GM21390 (cell line): ENCODE results near the gene RAD9A.

ENCODE experiments used
- ATAC-seq: cut with Tn5 transposase; IDR thresholded peaks from one replicate; pipeline ENCODE4 v1.9.1; 2021; ENCODE audit not compliant: unreplicated experiment

RAD9A gene

GRCh38 chr11:67373648-67374570, 17.9 kb upstream of the RAD9A start:
- ATAC-seq = no peak

- ATAC-seq = no peak
These were observed 17.1 kb upstream of the RAD9A start for GRCh38 chr11:67374571-67375281.

DNA sequence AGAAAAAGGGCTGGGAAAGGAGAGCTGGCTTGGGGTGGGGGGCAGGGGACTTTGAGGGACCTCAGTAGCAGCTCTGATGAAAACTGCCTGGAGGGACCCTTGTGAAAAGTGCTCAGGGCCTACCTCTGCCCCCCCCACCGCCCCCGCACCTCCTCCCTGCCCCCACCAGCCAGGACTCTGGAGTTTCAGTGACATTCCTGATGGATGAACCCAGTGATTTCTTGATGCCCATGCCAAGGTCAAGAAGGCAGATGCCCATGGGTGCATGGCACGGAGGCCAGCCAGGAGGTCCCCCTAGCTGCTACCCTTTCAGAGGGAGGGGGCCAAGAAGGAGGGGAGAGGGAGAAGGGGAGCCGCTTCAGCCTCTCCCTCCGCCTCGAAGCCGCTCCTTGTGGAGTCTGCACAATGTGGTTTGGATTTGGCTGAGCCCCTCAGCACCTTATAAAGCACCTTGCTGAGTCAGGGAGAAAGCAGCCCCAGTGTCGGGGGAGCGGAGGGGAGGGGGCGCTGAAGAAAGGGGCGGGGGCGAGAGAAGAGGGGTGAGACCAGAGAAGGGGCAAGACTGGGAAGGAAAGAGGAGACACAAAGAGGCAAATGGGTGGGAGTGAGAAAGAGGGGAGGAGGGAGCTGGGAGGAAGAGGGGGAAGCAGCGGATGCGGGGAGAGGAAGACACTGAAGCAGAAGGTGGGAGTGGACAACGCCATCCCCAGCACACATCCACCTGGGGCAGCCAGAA, 16.3 kb upstream of the RAD9A start:
- ATAC-seq = no peak

GRCh38 chr11:67376063-67376820, 15.5 kb upstream of the RAD9A start:
- ATAC-seq = no peak

GRCh38 chr11:67376873-67377808, 14.6 kb upstream of the RAD9A start:
- no peak for ATAC-seq

DNA sequence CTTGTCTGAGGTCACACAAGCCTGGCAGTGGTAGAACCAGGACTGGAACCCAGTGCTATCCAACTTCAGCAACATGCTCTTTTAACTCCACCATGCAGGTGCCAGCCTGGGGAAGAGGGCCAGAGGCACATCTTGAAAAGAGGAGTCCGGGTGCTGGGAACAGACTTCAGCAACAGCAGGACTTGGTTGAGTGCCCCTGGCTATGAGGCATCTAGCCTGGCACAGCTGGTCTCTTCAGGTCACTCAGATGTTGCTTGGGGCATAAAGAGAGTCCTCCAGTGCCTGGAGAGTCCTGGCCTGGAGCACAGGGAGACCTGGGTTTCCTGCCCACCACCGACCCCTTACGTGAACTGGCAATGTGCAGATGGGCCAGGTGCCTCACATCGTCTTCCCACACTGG, 13.2 kb upstream of the RAD9A start:
- ATAC-seq = no peak

DNA sequence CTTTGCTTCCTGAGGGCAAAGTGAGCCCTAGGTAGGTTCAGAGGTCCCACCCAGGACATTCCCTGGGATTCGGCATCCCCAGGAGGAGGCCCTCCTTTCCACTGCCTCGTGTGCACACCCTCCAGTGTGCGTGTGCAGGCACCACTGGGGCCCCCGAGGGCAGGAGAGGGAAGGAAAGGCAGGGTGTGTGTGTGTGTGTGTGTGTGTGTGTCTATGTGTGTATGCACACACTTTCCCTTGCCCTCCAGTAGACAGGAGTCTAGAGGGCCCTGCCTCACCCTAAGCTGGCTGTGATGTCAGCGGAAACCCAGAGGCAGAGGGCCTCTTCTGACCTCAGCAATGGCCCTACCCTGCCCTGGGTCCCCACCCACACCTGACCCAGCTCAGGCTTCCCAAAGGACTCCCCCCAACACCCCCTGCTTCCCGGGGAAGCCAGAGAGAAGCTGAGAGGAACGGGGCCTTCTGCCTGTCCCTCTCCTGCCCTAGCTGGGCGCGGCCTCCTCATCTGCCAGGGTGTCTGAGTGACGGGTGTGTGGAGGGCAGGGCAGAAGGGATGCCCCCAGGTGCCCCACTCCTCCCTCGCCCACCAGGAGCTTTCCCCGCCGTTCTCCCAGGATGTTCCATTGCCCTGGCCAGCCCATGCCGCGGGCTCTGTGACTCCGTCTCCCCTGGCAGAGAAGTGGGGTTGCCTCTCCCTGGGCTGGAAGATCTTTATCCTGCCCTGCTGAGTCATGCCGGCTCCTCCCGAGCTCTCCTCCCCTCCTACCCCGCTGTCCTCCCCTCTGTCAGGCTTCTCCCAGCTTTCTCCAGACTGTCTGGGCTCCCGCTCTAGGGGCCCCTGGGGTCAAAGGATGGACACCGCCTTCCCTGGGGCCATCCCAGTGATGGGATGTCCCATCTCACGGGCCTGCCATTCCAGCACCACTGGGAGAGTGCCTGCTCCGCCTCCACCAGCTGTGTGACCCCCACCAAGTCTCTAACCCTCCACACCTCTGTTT, 12.4 kb upstream of the RAD9A start:
- no peak for ATAC-seq

- no peak for ATAC-seq
These were observed 10.4 kb upstream of the RAD9A start for GRCh38 chr11:67381244-67381972.

DNA sequence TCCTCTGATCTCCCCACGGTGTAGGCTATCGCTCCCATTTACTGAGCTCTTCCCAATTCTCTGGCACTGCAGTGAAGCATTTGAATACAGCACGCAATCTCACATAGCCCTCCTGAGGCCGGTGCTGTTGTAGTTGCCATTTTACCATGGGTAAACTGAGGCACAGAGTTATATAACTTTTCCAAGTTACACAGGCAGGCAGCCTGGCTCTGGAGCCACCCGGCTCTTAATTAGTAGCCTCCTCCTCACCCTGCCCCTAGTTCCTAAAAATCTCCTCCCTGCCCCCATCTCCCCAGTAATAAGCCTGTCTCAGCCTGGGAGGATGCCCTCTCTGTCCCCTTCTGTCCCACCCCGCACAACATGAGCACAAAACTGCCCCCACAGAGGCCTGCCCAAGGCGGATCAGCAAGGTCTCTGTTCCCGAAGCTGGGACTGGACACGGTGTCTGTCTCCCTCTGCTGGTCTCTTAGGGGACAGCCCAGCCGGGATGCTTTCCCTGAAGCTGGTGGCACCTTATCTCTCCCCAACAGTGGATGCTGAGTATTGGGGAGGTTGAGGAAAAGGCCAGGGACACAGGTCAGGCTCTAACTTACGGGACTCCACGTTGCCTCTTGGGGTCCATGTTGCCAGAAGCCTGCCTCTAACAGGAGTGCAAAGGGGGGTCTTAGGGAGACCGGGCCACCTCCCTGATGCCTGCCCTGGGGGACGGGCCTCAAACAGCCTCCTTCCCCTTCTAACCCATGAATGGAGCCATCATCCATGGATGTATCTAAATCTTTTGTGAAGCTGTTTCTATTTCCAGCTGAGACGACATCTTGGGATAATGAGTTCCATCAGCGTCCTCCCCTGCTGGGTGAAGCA, 9.3 kb upstream of the RAD9A start:
- ATAC-seq = no peak

GRCh38 chr11:67384851-67385366, 6.9 kb upstream of the RAD9A start:
- no peak for ATAC-seq

- ATAC-seq = no peak
These were observed 4.7 kb upstream of the RAD9A start for GRCh38 chr11:67387069-67387468.

GRCh38 chr11:67387518-67387917, 4.3 kb upstream of the RAD9A start:
- ATAC-seq = no peak

DNA sequence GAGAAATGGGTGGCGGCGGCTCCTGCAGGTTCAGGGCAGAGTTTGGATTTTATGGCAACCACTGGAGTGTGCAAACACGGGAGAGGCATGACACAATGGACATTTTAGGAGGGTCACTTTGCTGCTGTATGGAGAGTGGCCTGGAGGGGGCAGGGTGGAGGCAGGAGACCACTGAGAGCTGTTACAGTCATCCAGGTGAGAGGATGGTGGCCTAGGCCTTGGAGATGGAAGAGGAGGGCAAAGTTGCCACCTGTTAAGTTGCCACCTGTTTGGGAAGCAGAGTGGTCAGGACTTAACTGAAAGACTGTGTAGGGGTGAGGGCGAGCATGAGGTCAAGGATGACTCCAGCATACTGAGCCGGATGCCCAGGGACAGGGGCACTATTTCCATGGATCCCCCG, 2.3 kb upstream of the RAD9A start:
- ATAC-seq = no peak

- ATAC-seq = no peak
These were observed 861 bp upstream of the RAD9A start for GRCh38 chr11:67390947-67391303.

DNA sequence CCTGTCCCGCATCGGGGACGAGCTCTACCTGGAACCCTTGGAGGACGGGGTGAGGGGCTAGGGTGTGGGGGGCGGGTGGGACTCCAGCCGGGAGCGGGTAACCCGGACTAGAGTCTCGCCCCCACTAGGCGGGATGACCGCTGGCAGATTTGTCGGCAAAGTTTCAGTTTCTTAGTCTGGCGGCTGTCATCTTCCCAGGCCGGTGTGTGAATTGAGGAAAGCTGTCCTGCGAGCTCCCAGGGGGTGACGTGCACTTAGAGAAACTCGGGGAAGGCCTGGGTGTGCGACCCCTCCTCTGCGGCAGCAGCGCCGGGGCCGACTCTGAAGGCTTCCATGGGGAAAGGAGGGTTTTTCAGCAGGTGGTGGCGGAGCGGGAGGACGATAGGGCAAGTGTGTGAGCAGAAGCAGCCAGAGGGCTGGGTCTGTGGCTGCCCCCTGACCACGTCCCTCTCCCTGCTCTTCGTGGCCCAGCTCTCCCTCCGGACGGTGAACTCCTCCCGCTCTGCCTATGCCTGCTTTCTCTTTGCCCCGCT, 463 bp downstream of the RAD9A start:
- ATAC-seq = peak; percentile 6

DNA sequence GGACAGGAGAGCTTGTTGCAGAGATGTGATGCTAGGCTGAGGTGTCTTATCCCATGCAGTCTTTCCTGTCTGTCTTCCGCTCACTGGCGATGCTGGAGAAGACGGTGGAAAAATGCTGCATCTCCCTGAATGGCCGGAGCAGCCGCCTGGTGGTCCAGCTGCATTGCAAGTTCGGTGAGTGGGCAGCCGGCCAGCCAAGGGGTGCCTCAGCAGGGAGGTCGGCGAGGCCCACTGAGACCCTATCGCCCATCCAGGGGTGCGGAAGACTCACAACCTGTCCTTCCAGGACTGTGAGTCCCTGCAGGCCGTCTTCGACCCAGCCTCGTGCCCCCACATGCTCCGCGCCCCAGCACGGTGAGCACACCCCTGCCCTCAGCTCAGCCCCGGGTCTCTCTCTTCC, 1.7 kb downstream of the RAD9A start:
- ATAC-seq = no peak

DNA sequence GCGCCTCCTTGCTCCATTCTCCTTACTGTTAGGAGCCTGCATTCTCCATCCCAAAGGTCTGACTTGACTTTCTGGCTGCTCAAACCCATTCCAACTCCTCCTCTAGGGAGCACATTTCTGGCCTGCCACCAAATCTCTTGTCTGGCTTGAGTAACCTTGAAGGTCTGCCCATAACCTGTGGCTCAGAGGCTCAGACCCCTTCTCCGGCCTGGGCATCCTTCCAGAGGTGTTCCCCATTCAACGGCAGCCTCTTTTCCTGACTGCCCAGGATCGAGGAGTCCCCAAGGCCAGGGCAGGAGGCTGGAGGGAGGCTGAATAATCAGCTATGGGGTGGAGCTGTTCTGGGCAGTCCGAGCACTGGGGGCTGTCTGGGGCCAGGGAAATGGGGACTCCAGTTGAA, 2.2 kb downstream of the RAD9A start:
- ATAC-seq = no peak
